Cardiac fibroblast (primary cell): ENCODE data around the gene SEC14L3.
A peak's percentile ranks its signal among the peaks of the same experiment; 100 is the strongest.
"Not testable (repeated sequence)": the region's sequence is repeated elsewhere in the genome, so short reads cannot be mapped to it uniquely, and the experiment has no call there.

Source experiments
- DNase-seq, 2 donors: peaks; one replicate each; pipeline versions ENCODE4 v3.0.0 to v3.0.0-alpha.2; 2010; ENCODE audit warnings: low read depth in 2 of 2
- H3K4me3 ChIP-seq, 2 donors: replicated peaks in 1 of 2; 1 replicate in 1 of 2; 2 replicates in 1 of 2; pipeline ENCODE4 v1.5.1; 2011; ENCODE audit warnings: low read depth in 2 of 2, low read length in 2 of 2, mild to moderate bottlenecking in 2 of 2, moderate library complexity in 1 of 2
- CTCF ChIP-seq: IDR thresholded peaks from one replicate; pipeline ENCODE4 v1.5.1; 2011; ENCODE audit warnings: low read depth, mild to moderate bottlenecking, low read length, inconsistent platforms

SEC14L3 gene

GRCh38 chr22:30460147-30460546 lies 11.7 kb downstream of the SEC14L3 start:
- no peak overlapping the region for H3K4me3 ChIP-seq

GRCh38 chr22:30459181-30460052 lies 12.4 kb downstream of the SEC14L3 start:
- H3K4me3 ChIP-seq, result no peak overlapping the region
- TF ChIP-seq CTCF, result no peak
- DNase-seq, result peak; percentile 25 to 34

More at GRCh38 chr22:30460147-30460546, 11.7 kb downstream of the SEC14L3 start:
- no peak for DNase-seq
- TF ChIP-seq CTCF, result no peak

GRCh38 chr22:30457981-30458380 lies 13.8 kb downstream of the SEC14L3 start:
- TF ChIP-seq CTCF, result no peak
- peak in 1 of 2 donors; percentile 12 for DNase-seq
- no peak overlapping the region for H3K4me3 ChIP-seq

GRCh38 chr22:30455075-30455840 lies 16.6 kb downstream of the SEC14L3 start:
- no peak overlapping the region for H3K4me3 ChIP-seq
- no peak for TF ChIP-seq CTCF
- no peak for DNase-seq

GRCh38 chr22:30453731-30454510 lies 17.9 kb downstream of the SEC14L3 start:
- no peak for TF ChIP-seq CTCF
- peak; percentile 13 to 59 for DNase-seq
- H3K4me3 ChIP-seq, result no peak overlapping the region

- H3K4me3 ChIP-seq, result no peak overlapping the region
- TF ChIP-seq CTCF, result no peak
- no peak for DNase-seq
These were observed 19.0 kb downstream of the SEC14L3 start for GRCh38 chr22:30452861-30453260.

- not testable (repeated sequence) for H3K4me3 ChIP-seq
- DNase-seq, result peak in 1 of 2 donors; percentile 42
These were observed 20.3 kb downstream of the SEC14L3 start for GRCh38 chr22:30451488-30451887.
